CD4-positive, alpha-beta T cell treated with Interleukin-21 for 1 hour (primary cell): Measurements from ENCODE around the gene CEBPG.
A peak's percentile ranks its signal among the peaks of the same experiment; 100 is the strongest.

ENCODE experiments used
- DNase-seq: peaks from one replicate; pipeline ENCODE4 v3.0.0-alpha.2; 2020

CEBPG gene

DNA sequence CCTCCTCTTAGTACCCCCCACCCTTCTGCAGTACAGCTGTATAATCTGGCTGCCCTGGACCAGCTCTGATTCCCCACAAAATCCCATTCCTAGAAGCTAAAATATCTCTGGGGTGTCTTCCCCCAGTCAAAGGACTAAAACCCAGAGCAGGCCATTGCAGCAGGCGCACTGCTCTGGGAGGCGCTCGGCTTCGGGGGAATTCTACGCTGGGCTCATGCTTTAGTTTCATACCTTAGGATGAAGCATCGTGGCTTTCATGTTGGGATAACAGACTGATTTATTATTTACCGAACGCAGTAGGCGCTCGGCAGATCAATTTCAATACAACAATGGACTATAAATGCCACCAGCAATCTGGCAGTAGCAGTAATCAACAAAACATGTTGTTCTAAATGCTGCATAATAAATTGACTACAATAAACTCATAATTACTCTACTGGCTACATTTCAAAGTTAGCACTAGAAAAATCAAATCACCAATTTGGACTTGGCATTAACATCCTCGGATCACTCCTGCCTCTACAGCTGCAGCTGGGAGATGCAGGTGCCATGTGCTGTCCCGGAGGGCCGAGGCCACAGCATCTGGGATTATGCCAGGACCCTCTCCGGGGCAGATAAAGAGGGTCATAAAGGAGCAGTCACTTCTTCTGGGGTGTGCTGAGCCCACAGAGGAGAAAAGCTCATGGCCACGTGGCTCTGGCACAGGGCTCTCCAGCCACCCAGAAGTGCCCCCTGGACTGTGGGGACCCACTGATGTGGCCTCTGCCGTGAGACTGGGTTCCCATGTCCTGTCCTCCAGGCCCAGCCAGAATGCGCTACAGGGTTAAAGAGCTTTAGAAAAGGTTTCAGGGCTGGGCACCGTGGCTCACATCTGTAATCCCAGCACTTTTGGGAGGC is 35.3 kb downstream of the CEBPG start:
- DNase-seq: no peak

DNA sequence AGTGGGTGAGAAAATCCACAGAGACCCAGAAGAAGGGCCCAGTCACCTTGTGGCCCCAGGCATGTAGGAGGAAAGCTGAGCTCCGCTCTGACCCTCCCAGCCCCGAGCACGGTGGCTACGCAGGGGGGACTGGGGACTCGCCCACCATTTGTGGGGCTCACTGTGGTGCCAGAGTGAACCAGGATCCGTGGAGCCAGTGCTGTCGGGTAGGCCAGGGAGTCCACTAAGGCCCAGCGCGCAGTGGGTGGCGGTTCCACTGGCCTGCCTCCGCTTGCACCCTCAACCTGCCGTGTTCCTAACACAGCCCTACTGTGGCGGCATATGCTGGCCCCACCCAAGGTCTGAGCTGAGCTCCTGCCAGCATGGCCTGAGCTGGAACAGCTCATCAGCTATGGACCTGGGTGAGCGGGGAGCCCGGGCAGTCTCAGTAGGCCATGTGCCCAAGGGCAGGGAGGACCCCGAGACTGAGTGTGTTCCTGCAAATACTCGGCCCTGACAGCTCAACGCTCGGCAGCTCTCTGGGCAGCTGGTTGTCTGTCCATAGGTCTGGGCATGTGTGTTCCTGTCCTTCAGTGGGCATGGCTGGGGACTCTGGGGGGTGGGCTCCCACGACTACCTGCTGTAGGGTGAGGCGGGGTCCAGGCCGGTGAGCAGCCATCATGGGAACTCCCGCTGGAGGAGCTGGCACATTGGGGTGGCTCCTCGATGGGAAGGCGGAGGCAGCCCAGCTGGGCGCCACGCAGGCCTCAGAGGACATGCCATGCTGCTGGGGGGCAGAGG is 36.6 kb downstream of the CEBPG start:
- no peak for DNase-seq

DNA sequence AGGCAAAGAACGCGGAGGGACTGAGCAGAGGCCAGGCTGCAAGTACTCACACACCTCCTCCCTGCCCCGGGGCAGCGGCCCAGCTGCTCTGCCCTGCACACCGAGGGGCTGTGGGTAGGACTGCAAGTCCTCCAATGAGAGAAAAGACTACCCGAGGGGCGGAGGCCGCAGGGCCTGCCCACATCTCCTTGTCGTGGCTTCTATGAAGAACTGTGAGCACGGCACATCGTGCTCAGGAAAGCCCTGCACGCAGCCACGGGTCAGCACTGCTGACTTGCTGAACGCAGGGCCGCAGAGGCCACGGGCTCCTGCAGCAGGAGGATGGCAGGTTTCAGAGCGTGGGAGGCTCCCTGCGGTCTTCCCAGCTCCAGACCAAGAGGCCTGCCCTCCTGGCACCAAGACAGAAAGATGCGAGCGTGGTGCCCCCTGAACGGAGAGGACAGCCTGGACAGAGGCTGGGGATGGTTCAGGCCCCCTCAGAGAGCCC is 37.4 kb downstream of the CEBPG start:
- DNase-seq: no peak

DNA sequence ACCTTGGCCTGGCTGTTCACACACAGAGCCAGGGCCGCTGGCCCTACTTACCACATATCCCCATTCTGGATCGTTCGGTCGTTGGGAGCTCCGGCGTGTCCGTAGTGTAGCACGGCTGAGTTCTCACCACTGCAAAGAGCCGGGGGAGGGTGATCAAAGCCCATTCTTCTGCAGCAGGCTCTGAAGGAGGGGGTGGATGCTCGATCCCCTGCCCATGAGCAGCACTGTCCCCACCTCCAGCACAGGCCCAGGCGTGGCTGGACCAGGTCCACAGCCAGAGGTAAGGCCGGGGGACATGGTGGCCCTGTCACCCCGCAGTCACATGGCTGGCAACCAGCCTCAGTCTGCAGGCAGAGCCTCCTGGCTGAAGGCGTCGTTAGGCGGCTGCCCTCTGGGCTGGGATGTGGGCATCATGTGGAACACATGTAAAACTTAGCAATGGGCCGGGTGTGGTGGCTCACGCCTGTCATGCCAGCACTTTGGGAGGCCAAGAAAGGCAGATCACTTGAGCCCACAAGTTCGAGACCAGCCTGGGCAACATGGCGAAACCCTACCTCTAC is 38.2 kb downstream of the CEBPG start:
- DNase-seq: no peak

DNA sequence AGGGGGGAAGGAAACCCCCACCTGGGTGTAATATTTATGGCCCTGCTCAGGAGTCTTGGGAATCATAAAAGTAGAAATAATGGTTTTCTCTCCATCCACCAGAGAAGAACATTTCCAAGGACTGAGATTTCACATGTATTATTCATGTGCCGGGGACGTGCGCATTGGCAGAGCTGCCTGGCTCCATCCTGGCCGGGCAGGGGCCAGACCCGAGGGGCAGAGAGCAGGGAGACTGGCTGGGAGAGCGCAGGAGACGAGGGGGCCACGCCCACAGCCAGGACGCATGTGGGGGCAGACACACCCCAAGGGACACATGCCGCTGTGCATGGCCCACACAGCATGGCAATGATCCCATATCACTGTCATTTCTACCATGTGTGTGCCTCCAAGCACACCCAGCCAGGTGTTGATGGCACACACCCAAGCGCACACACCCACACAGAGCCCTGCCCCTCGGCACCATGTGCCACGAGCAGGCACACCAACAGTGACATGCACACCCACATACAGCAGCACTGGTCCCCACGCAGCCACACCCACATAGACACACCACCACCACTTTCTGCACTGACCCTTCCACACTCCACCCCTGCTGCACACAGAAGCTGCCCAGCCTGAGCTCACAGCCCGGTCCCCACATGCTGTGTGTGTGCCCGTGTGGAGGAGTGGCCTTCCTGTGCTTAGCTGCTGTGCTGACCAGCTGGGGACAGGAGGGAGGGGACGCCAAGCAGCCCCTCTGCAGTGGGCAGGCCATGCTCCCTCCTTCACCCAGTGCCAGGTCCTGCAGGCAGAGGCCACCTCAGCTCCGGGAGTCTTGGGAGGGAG is 39.3 kb downstream of the CEBPG start:
- DNase-seq: no peak

DNA sequence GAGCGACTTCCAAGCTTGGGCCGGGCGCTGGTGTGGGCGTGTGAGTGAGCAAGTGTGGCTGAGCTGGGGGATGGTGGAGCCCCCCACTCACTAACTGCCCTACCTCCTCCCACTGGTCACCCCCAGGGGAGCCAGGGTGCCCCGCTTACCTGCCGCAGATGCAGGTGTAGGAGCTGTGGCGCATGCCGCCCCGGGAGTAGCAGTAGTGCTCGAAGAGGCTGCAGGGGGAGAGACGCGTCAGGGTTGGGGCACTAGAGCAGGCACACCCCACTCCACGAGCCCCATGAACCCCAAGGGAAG is 39.9 kb downstream of the CEBPG start:
- DNase-seq: no peak

DNA sequence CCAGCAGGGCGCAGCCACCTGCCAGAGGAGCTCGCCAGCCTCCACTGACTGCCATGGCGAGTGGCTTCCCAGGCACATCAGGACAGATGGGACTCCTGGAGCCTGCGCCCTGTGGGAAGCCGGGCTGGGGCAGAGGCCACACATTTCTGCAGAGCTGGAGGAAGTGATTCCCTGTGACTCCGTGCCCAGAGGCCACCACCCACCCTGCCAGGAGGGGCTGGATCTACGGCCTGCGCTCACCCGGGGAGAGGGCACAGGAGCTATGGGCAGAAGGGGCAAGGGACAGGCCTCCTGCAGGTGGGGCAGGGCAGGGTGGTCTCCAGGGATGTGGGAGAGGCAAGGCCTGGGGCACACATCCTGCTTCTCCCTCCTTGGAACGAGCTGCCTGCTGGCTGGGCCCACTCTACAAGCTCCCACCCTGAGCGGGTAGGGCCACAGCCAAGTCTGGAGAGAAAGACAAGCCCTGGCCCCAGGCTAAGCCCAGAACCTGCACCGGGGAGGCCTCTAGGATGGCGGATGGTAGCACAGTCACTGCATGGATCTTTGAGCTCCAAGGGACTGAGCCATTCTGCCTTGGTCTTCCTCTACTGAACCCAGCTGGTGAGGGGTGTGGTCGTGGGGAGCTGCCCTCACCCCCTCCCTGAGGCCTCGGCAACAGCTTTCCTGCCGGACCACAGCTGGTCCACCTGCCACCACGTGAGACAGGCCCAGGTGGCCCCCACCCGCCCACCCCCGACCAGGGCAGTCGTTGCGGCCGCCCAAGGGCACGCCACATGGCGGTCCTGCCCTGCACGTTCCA is 40.6 kb downstream of the CEBPG start:
- DNase-seq: no peak

DNA sequence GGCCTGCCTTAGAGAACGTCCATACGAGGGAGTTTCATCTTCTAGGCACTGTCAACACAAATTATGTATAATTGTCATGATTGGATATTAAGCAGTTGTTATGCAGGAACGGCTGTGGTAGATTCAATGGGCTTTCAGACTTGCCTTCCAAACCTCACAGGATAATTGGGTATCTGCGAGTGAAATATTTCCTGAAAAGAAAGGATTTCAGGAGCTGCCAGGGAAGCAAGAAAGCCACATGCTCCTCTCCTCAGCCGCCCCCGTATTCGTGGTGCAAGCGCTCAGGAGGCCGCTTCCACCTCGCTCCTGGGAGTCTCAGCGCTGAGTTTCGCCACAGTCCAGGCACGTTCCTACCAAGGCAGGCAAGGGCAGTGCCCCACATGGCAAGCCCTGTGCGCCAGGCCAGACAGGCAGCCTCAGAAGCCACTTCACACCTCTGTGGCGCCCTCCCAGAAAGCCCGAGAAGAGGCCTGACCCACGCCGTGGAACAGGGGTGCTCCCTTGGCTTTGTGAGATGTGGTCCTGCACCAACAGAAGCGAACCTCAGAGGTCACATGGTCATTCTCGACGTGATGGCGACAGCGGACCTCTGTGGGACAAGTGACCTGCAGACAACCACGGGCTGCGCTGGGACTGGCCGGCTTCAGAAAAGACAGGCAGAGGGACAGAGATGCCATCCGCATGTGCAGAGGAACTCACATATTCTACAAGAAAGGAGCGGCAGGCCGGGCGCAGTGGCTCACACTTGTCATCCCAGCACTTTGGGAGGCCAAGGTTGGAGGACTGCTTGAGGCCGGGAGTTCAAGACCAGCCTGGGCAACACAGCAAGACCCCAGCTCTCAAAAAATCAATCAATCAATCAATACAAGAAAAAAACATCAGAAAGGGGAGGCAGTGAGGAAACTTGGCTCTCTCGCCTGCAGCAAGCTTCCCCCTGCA is 41.4 kb downstream of the CEBPG start:
- no peak for DNase-seq

DNA sequence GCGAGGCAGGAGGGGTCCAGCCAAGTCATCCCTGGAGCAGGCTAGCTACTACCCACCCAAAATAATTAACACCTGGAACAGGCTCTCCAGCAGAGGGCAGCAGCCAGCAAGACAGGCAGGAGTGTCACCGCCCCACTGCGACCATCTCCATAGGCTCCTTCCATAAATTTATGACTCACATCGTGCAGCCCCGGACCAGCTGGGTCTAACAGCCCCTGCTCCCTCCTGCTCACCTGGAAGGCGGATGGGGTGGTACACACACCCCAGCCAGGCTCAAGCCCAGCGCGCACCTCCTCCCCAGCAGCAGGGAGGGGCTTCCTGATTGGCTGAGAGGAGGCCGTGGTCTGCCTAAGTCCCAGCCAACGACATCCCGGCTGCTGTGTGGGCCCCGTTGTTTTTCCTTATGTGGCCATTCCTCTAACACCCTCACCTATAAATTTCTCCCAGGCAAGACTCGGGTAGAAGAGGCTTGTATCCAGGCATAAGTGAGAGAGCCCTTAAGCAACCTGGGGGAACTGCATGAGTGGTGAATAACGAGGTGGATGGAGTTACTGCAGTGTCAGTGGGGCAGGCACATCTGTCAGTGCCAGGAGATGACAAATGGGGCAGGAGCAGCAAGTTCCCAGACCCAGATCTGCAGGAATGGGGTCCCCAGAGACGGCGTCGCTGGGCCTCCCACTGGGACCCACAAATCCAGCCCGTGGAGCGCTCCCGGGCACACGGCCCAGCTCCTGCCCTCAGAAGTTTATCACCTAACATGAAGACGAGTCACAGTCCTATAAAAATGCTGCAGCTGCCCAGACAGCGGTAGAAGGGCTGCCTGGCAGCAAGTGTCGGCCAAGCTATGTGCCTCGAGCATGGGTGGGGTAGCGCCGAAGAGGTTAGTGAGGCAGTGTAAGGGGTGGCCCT is 43.1 kb downstream of the CEBPG start:
- DNase-seq: peak; percentile 65

DNA sequence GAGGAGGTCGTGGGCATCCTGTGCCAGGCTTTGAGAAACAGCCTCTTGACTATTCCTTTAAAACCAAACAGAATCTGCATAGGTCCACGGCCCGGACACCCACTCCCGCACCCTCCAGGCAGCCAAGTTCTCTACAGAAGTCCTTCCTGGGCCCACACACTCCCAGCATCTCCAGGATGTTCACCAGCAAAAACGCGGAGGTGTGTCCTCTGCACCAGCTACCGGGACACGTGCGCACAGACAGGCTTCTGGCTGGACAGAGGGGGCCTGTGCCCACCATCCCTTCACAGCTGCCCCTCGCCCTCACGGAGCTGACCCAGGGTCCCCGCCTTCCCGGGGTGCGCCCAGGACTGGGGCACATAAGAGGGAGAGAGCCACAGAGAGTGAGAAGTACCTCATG is 44.2 kb downstream of the CEBPG start:
- DNase-seq: no peak

DNA sequence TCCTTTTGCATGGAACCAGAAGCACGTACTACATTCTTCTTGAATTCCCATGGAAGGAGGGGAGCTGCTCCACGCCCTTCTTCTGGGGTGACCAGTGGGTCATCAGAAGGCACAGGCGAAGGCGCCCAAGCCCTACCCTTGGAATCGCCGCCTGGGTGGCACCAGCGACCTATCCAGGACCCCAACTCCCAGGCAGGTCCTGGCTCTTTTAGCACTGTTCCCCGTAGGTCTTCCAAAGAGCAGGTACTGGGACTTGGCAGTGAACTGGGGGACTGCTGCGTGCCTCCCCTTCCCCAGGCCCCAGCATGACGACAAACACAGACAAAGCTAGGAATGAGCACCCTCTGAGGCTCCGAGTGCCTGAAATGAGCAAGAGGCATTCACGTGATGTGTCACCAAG is 45.0 kb downstream of the CEBPG start:
- no peak for DNase-seq

DNA sequence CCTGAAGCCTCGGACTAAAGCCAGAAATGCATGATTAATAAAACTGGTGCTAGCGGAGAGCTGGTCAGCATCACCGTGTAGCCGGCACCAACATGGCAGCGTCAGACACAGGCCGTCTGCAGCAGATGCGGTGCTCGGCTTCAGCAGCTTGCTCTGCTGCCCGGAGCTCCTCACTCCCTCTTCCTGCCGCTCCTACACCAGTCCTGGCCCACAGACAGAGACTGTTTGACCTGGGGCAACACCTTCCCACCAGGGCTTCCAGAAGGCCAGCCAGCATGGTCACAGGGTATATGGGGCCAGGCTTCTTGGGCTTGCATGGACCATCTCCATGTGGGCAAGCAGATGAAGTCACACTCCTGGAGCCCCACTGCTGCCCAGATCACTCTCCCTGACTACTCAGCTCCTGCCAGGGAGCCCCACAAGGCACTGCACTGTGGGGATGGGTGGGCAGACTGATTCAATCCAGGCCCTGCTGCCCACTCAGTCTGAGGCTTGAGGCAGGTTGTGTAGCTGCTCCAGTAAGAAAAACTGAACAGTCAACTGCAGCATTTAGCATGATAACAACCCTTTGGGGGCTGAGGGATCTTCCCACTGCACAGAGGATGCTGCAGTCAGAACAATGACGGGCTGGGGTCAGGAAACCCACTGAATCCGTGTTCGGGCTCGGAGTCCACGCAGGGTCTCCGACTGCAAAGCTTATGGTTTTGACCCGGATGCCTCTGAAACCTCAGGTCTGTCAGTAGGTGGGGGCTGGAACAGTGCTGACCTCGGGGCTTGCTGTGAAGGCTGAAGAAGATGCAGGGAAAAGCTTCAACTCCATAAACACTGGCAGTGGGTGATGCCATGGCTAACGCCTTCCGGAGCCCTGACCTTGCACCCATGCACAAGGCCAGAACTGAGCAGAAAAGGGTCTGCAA is 45.6 kb downstream of the CEBPG start:
- DNase-seq: no peak

DNA sequence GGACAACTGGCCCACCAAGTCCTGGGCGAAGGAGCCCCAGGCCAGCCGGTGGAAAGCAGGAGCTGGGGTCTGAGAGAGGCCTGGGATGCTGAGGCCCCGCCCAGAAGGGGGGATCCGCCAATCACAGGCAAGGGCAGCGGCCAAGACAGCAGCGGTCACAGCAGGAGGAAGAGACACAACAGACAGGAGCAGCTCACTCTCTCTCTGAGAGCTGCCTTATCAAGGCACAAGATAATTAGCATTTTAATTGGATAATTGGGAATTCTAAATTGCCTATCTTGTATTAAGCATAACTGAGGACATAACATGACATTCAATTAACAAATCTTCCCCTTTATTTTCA is 46.2 kb downstream of the CEBPG start:
- DNase-seq: no peak

DNA sequence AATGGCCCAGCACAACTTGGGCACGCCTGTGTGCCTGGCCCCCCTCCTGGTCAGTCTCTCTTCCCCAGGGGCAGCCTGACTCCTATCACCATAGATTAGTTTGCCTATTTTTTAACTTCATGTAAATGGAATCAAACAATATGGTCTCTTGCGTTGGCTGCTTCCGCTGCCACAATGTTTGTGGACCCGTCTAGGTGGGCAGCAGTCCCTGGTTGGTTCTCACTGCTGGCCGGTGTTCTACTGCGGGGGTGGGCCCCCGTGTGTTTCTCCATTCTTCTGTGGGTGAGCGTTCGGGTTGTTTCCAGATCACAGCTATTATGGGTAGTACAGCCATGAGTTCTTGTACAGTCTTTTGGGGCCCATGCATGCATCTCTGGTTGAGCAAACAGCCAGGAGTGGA is 47.3 kb downstream of the CEBPG start:
- no peak for DNase-seq

DNA sequence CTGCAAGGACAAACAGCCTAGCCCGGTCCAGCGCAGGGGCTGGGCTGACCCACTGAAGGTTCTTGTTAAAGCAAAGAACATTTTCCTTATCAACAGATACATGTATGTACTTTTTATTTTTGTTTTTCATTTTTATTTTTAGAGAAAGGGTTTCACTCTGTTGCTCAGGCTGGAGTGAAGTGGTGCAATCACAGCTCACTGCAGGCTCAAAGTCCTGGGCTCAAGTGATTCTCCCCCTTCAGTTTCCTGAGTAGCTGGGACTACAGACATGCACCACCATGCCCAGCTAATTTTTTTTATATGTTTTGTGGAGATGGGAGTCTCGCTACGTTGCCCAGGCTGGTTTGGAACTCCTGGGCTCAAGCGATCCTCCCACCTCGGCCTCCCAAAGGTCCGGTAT is 47.9 kb downstream of the CEBPG start:
- DNase-seq: no peak

DNA sequence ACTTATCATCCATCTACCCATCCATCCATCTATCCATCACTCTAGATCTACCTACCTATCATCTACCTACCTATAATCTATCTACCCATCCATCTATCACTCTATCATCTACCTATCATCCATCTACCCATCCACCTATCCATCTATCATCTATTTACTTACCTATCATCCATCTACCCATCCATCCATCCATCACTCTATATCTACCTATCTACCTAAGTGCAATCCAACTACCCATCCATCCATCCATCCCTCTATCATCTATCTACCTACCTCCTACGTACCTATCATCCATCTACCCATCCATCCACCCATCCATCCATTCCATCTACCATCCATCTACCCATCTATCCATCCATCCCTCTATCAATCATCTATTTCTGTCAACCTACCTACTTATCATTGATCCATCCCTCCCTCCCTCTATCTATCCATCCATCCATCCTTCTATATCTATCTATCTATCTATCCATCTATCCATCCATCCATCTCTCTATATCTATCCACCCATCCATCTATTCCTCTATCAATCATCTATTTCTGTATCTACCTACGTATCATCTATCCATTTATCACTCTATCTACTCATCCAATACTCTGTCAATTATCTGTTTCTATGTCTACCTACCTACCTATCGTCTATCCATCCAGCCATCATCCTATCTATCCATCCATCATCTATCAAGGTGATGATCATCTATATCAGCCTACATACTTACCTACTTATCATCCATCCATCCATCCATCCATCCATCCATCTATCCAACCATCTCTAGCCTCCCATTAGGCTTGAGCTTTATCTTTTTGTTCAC is 49.1 kb downstream of the CEBPG start:
- DNase-seq: no peak

DNA sequence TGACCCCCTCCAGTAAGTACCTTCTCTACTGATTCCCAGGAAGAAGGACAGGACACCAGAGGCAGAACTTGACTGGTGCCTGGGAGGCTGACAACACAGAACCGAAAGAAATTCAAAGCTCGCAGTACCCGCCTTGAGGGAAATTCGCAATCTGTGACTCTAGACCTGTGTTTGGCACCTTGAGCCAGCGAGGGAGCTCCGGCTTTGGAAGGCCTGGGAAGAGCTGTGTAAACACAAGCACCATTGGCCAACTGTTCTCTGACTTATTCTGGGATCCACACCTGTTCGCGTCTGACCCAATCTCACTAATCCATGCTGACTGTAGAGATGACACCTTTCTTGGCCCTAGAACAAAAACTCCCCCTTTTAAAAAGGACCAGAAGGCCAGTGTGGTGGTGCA is 50.7 kb downstream of the CEBPG start:
- DNase-seq: no peak
